Measurements from ENCODE around the gene CRABP2. TPM values are rescaled to one million over a fixed set of nuclear protein-coding genes. Genes with fewer than 3 reads are reported as not detected.
A peak's percentile ranks its signal among the peaks of the same experiment; 100 is the strongest.

CRABP2 gene
- total RNA-seq, 1 donor from 2014 or later, result 110 TPM

- Histone ChIP-seq H3K27me3 (no peaks in the 10 kb centered on the region), H2AFZ (replicated peaks) (no peak overlapping the region), H3K4me3 (no peak overlapping the region), H3K4me2 (peak overlapping the region; percentile 1), H3K27ac (peak overlapping the region; percentile 80), H3F3A (ENCODE audit: low read depth) (peaks cover 90% of the 10 kb centered on the region), H3K79me2 (ENCODE audit: low read depth) (peaks cover 28% of the 10 kb centered on the region), H3K4me1 (peaks cover 73% of the 10 kb centered on the region), H4K20me1 (ENCODE audit: low read depth) (peaks cover 64% of the 10 kb centered on the region), H3K9me3 (ENCODE audit: low read depth) (no peaks in the 10 kb centered on the region), H3K36me3 (peaks cover 18% of the 10 kb centered on the region), H3K9ac (no peak overlapping the region)
- DNase-seq (ENCODE audit: low spot score), result peak; percentile 49
- Mint-ChIP-seq H3K36me3 (peaks cover 29% of the 10 kb centered on the region), H3K4me3 (peak overlapping the region; percentile 76), H3K4me1 (peaks cover 91% of the 10 kb centered on the region), H3K27ac (peak overlapping the region; percentile 95), H3K27me3 (ENCODE audit: insufficient read depth, low read depth) (peaks cover 34% of the 10 kb centered on the region), H3K9me3 (peaks cover 4% of the 10 kb centered on the region)
- no peak for TF ChIP-seq EZH2phosphoT487 (IDR thresholded peaks at IDR 0.05)
- TF ChIP-seq EZH2 (IDR thresholded peaks at IDR 0.05), result no peak
- TF ChIP-seq CTCF (IDR thresholded peaks at IDR 0.05), result no peak
These were observed 36.4 kb downstream of the CRABP2 start for GRCh38 chr1:156668801-156669637.

GRCh38 chr1:156667968-156668709 is 37.2 kb downstream of the CRABP2 start:
- Mint-ChIP-seq H3K27me3 (ENCODE audit: insufficient read depth, low read depth) (peaks cover 28% of the 10 kb centered on the region), H3K27ac (peak overlapping the region; percentile 99), H3K4me1 (peaks cover 91% of the 10 kb centered on the region), H3K9me3 (peaks cover 4% of the 10 kb centered on the region), H3K36me3 (peaks cover 23% of the 10 kb centered on the region), H3K4me3 (peak overlapping the region; percentile 76)
- Histone ChIP-seq H3K79me2 (ENCODE audit: low read depth) (peaks cover 23% of the 10 kb centered on the region), H2AFZ (replicated peaks) (no peak overlapping the region), H3F3A (ENCODE audit: low read depth) (peaks cover 90% of the 10 kb centered on the region), H3K36me3 (peaks cover 18% of the 10 kb centered on the region), H3K9ac (no peak overlapping the region), H3K27ac (peak overlapping the region; percentile 80), H3K4me3 (no peak overlapping the region), H3K4me2 (peak overlapping the region; percentile 21), H4K20me1 (ENCODE audit: low read depth) (peaks cover 59% of the 10 kb centered on the region), H3K27me3 (no peaks in the 10 kb centered on the region), H3K4me1 (peaks cover 77% of the 10 kb centered on the region), H3K9me3 (ENCODE audit: low read depth) (no peaks in the 10 kb centered on the region)
- peak; percentile 50 for DNase-seq (ENCODE audit: low spot score)
- TF ChIP-seq EZH2phosphoT487 (IDR thresholded peaks at IDR 0.05), result no peak
- TF ChIP-seq CTCF (IDR thresholded peaks at IDR 0.05), result no peak
- no peak for TF ChIP-seq EZH2 (IDR thresholded peaks at IDR 0.05)

GRCh38 chr1:156667610-156667967 is 37.8 kb downstream of the CRABP2 start:
- H3K4me3 ChIP-seq, result no peak overlapping the region
- Mint-ChIP-seq H3K36me3 (peaks cover 19% of the 10 kb centered on the region), H3K9me3 (peaks cover 4% of the 10 kb centered on the region), H3K27ac (peak overlapping the region; percentile 99), H3K27me3 (ENCODE audit: insufficient read depth, low read depth) (peaks cover 27% of the 10 kb centered on the region), H3K4me3 (no peak overlapping the region), H3K4me1 (peaks cover 91% of the 10 kb centered on the region)
- TF ChIP-seq CTCF (IDR thresholded peaks at IDR 0.05) (no peak), EZH2phosphoT487 (IDR thresholded peaks at IDR 0.05) (no peak), EZH2 (IDR thresholded peaks at IDR 0.05) (no peak)
- H3K9me3 ChIP-seq (ENCODE audit: low read depth), result no peaks in the 10 kb centered on the region
- peaks cover 88% of the 10 kb centered on the region for H3F3A ChIP-seq (ENCODE audit: low read depth)
- H2AFZ ChIP-seq (replicated peaks), result no peak overlapping the region
- DNase-seq (ENCODE audit: low spot score), result no peak
- H3K4me1 ChIP-seq, result peaks cover 77% of the 10 kb centered on the region
- peaks cover 54% of the 10 kb centered on the region for H4K20me1 ChIP-seq (ENCODE audit: low read depth)
- H3K79me2 ChIP-seq (ENCODE audit: low read depth), result peaks cover 18% of the 10 kb centered on the region
- peak overlapping the region; percentile 80 for H3K27ac ChIP-seq
- H3K4me2 ChIP-seq, result no peak overlapping the region
- no peaks in the 10 kb centered on the region for H3K27me3 ChIP-seq
- H3K36me3 ChIP-seq, result peaks cover 15% of the 10 kb centered on the region
- no peak overlapping the region for H3K9ac ChIP-seq
